NT2/D1 (cell line): ENCODE measurements around the gene SMOC2.

ENCODE experiments used
- DNase-seq: peaks from one replicate; pipeline ENCODE4 v3.0.0-alpha.2; 2011; ENCODE audit warnings: low read depth, low spot score
- H3K27me3 ChIP-seq: 2 replicates; pipeline ENCODE4 v1.6.0; 2011; ENCODE audit warnings: mild to moderate bottlenecking; ENCODE audit not compliant: insufficient read length, insufficient read depth
- H3K36me3 ChIP-seq: 2 replicates; pipeline ENCODE4 v1.6.1; 2011; ENCODE audit warnings: mild to moderate bottlenecking, low read length, mixed read lengths; ENCODE audit not compliant: insufficient read depth, insufficient read length
- H3K4me1 ChIP-seq: 2 replicates; pipeline ENCODE4 v1.5.1; 2011; ENCODE audit not compliant: insufficient read depth, insufficient read length
- H3K4me3 ChIP-seq: 2 replicates; pipeline ENCODE4 v1.5.1; 2011; ENCODE audit warnings: low read depth; ENCODE audit not compliant: insufficient read length
- H3K9ac ChIP-seq: 2 replicates; pipeline ENCODE4 v1.6.0; 2011; ENCODE audit warnings: low read depth; ENCODE audit not compliant: insufficient read length
- H3K9me3 ChIP-seq: 2 replicates; pipeline ENCODE4 v1.5.1; 2011; ENCODE audit warnings: mild to moderate bottlenecking, low read length; ENCODE audit not compliant: insufficient read depth
- SUZ12 ChIP-seq: IDR thresholded peaks from 2 replicates; pipeline ENCODE4 v1.6.1; 2011; ENCODE audit not compliant: insufficient read length, insufficient read depth; ENCODE audit errors: extremely low read depth
- YY1 ChIP-seq: IDR thresholded peaks from 2 replicates; pipeline ENCODE4 v1.6.1; 2011; ENCODE audit not compliant: insufficient read length, insufficient read depth
- ZNF274 ChIP-seq: IDR thresholded peaks from 2 replicates; pipeline ENCODE4 v1.6.1; 2011; ENCODE audit warnings: mild to moderate bottlenecking, low read depth, low read length

The SMOC2 gene

DNA sequence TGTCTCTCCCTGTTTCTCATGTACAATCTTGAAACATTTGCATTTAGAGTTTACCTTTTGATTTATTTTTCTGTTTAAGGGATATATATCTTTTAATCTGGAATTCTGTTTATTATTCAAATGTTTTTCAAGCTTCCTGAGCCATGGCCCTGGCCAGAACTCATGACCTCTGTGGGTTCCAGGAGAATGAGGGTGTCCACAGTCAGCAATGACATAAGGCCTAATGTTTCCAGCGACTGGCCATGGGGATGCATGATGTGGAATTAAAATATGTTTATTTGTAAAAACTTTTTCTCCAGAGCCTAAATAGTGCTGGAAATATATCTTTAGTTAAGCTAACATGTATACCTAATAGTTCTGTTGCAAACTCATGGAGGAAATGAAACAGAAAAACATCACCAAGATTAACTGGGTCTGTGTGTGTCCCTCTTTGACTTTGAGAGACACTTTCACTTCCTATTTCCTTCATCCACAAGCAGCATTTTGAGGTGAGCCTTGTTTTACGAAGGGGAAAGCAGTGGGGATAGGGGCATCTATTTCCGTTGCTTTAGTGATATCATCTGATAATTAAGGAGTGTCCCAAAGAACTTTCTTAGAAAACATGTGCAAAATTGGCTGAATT lies 87.6 kb downstream of the SMOC2 start:
- no peak overlapping the region for H3K4me3 ChIP-seq

GRCh38 chr6:168529214-168529613 lies 88.2 kb downstream of the SMOC2 start:
- DNase-seq, result no peak
- H3K9me3 ChIP-seq, result no peaks in the 10 kb centered on the region
- no peaks in the 10 kb centered on the region for H3K27me3 ChIP-seq
- TF ChIP-seq YY1, result no peak
- no peak for TF ChIP-seq ZNF274
- no peak for TF ChIP-seq SUZ12
- H3K4me1 ChIP-seq, result peaks cover 6% of the 10 kb centered on the region
- no peak overlapping the region for H3K9ac ChIP-seq
- no peaks in the 10 kb centered on the region for H3K36me3 ChIP-seq
- H3K4me3 ChIP-seq, result no peak overlapping the region

More for the DNA sequence above, 87.6 kb downstream of the SMOC2 start:
- no peak overlapping the region for H3K9ac ChIP-seq
- H3K9me3 ChIP-seq, result no peaks in the 10 kb centered on the region
- no peak for TF ChIP-seq ZNF274
- TF ChIP-seq YY1, result no peak
- TF ChIP-seq SUZ12, result no peak
- no peaks in the 10 kb centered on the region for H3K27me3 ChIP-seq
- H3K4me1 ChIP-seq, result peaks cover 6% of the 10 kb centered on the region
- no peaks in the 10 kb centered on the region for H3K36me3 ChIP-seq
- DNase-seq, result no peak

- no peaks in the 10 kb centered on the region for H3K9me3 ChIP-seq
- H3K4me1 ChIP-seq, result peaks cover 6% of the 10 kb centered on the region
- H3K36me3 ChIP-seq, result no peaks in the 10 kb centered on the region
- H3K9ac ChIP-seq, result no peak overlapping the region
- no peak for DNase-seq
- no peak overlapping the region for H3K4me3 ChIP-seq
- H3K27me3 ChIP-seq, result no peaks in the 10 kb centered on the region
- no peak for TF ChIP-seq YY1
- no peak for TF ChIP-seq SUZ12
- TF ChIP-seq ZNF274, result no peak
Observed at GRCh38 chr6:168530653-168531071, 89.7 kb downstream of the SMOC2 start.

DNA sequence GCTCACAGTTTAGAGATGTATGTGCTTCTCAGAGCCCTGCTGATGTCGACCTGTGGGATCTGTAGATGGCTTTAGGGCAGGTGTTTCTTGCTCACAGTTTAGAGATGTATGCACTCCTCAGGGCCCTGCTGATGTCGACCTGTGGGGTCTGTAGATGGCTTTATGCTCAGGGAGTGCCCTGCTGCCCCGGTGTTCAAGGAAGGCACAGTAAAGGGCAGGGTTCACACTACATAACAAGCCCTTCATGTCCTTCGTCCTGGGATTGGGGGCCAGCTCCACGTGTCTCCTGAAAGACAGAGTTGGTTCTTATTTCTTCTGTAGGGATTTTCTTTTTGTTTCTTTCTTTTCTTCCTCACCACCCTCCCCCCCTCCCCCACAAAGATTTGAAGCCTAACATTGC lies 91.1 kb downstream of the SMOC2 start:
- no peaks in the 10 kb centered on the region for H3K36me3 ChIP-seq
- H3K27me3 ChIP-seq, result no peaks in the 10 kb centered on the region
- H3K9me3 ChIP-seq, result no peaks in the 10 kb centered on the region
- peaks cover 6% of the 10 kb centered on the region for H3K4me1 ChIP-seq
- TF ChIP-seq YY1 (no peak), SUZ12 (no peak), ZNF274 (no peak)
- no peak for DNase-seq
- no peak overlapping the region for H3K4me3 ChIP-seq
- H3K9ac ChIP-seq, result no peak overlapping the region

GRCh38 chr6:168533414-168533813 lies 92.4 kb downstream of the SMOC2 start:
- no peaks in the 10 kb centered on the region for H3K27me3 ChIP-seq

GRCh38 chr6:168534265-168534664 lies 93.3 kb downstream of the SMOC2 start:
- Histone ChIP-seq H3K36me3 (no peaks in the 10 kb centered on the region), H3K4me3 (no peak overlapping the region), H3K9ac (no peak overlapping the region), H3K27me3 (no peaks in the 10 kb centered on the region), H3K4me1 (peaks cover 8% of the 10 kb centered on the region), H3K9me3 (no peaks in the 10 kb centered on the region)
- DNase-seq, result no peak
- no peak for TF ChIP-seq YY1
- no peak for TF ChIP-seq ZNF274
- no peak for TF ChIP-seq SUZ12

More at GRCh38 chr6:168533414-168533813, 92.4 kb downstream of the SMOC2 start:
- Histone ChIP-seq H3K4me3 (no peak overlapping the region), H3K9ac (no peak overlapping the region), H3K4me1 (peaks cover 8% of the 10 kb centered on the region), H3K36me3 (no peaks in the 10 kb centered on the region), H3K9me3 (no peaks in the 10 kb centered on the region)
- DNase-seq, result no peak
- no peak for TF ChIP-seq ZNF274
- no peak for TF ChIP-seq YY1
- TF ChIP-seq SUZ12, result no peak

- peaks cover 12% of the 10 kb centered on the region for H3K4me1 ChIP-seq
- no peak overlapping the region for H3K4me3 ChIP-seq
- TF ChIP-seq ZNF274 (no peak), SUZ12 (no peak), YY1 (no peak)
- no peak overlapping the region for H3K9ac ChIP-seq
- no peaks in the 10 kb centered on the region for H3K27me3 ChIP-seq
- H3K9me3 ChIP-seq, result no peaks in the 10 kb centered on the region
- H3K36me3 ChIP-seq, result no peaks in the 10 kb centered on the region
- DNase-seq, result no peak
Observed at GRCh38 chr6:168535711-168536110, 94.7 kb downstream of the SMOC2 start.

- H3K36me3 ChIP-seq, result no peaks in the 10 kb centered on the region
- no peak overlapping the region for H3K4me3 ChIP-seq
- no peak for DNase-seq
- no peaks in the 10 kb centered on the region for H3K27me3 ChIP-seq
- TF ChIP-seq ZNF274, result no peak
- no peak for TF ChIP-seq SUZ12
- no peak for TF ChIP-seq YY1
- no peaks in the 10 kb centered on the region for H3K9me3 ChIP-seq
- H3K9ac ChIP-seq, result no peak overlapping the region
- H3K4me1 ChIP-seq, result peaks cover 10% of the 10 kb centered on the region
Observed at GRCh38 chr6:168536196-168536595, 95.2 kb downstream of the SMOC2 start.
